HCT116 (cell line): Measurements from ENCODE around the gene SLC22A4. TPM values are rescaled to one million over a fixed set of nuclear protein-coding genes. Genes with fewer than 3 reads are reported as not detected.

Experiments
- ATAC-seq: fragments of 200-7000 bp; cut with Tn5 transposase; 2 replicates; pipeline ENCODE4 v1.9.1; 2020; ENCODE audit warnings: mild to moderate bottlenecking, moderate library complexity
- BruUV-seq: library from RNA; stranded (reverse); fragments of 400-500 nt; replicated peaks from 2 replicates; lab custom pipeline; 2021; lab: Mats Ljungman, UMichigan
- CTCF ChIA-PET: fragments of 300-600 bp; sonication (Branson Sonifier 250); formaldehyde crosslinking; loops from one replicate; lab custom pipeline; 2021; ENCODE audit warnings: antibody characterized with exemption; lab: Charles Lee
- POLR2A ChIA-PET: fragments of 300-600, 350-600 bp; sonication (Branson Sonifier 250); formaldehyde crosslinking; loops from one replicate; lab custom pipeline; 2021; ENCODE audit warnings: antibody characterized with exemption; lab: Charles Lee
- RAD21 ChIA-PET, 2 experiments: fragments of 300-600 bp; sonication (Branson Sonifier 250); formaldehyde crosslinking; loops; one replicate each; lab custom pipeline; 2023; ENCODE audit warnings: low total read pairs in 2 of 2; ENCODE audit not compliant: uncharacterized antibody in 2 of 2, unreplicated experiment in 2 of 2, low non-redundant PET in 1 of 2; lab: Charles Lee
- DNase-seq: peaks from one replicate; pipeline ENCODE4 v3.0.0-alpha.2; 2010; ENCODE audit warnings: low read depth, low spot score
- H2AFZ ChIP-seq: fragments of 200-600 bp; shearing (Covaris generic), sonication (generic); 2 replicates; pipeline ENCODE4 v1.6.1; 2017; ENCODE audit warnings: low read depth, mixed run types, mixed read lengths, antibody characterized with exemption, low read length; ENCODE audit not compliant: poor library complexity, severe bottlenecking
- H3K27ac ChIP-seq: 2 replicates; pipeline ENCODE4 v1.5.1; 2012; ENCODE audit warnings: low read depth, low read length
- H3K27me3 ChIP-seq: fragments of 200-600 bp; sonication (generic); 2 replicates; pipeline ENCODE4 v1.6.1; 2016; ENCODE audit warnings: mixed run types, low read length, mixed read lengths; ENCODE audit not compliant: insufficient read depth
- H3K36me3 ChIP-seq, 2 experiments: fragments of 200-500 bp in 1 of 2; fragments of 200-600 bp in 1 of 2; sonication (Bioruptor generic) in 1 of 2; sonication (generic) in 1 of 2; 2 replicates each; pipeline versions ENCODE4 v1.5.1 to v1.6.1; 2014 to 2016; ENCODE audit warnings: low read length in 2 of 2, inconsistent platforms in 1 of 2, mixed read lengths in 1 of 2, mixed run types in 1 of 2; ENCODE audit not compliant: insufficient read depth in 2 of 2, control insufficient read depth in 1 of 2
- H3K4me1 ChIP-seq, 2 experiments: fragments of 200-600 bp in 1 of 2; sonication (generic) in 1 of 2; 2 replicates each; pipeline versions ENCODE4 v1.5.1 to v1.6.1; 2012 to 2017; ENCODE audit warnings: low read length in 2 of 2, inconsistent platforms in 1 of 2, mild to moderate bottlenecking in 1 of 2, mixed read lengths in 1 of 2, mixed run types in 1 of 2, moderate library complexity in 1 of 2; ENCODE audit not compliant: insufficient read depth in 2 of 2, control insufficient read depth in 1 of 2
- H3K4me2 ChIP-seq: fragments of 200-600 bp; sonication (generic); 2 replicates; pipeline ENCODE4 v1.6.1; 2017; ENCODE audit warnings: mixed run types, low read length, mixed read lengths
- H3K4me3 ChIP-seq, 2 experiments: fragments of 200-600 bp in 1 of 2; sonication (generic) in 1 of 2; replicated peaks in 1 of 2; 2 replicates each; pipeline ENCODE4 v1.5.1; 2011 to 2016; ENCODE audit warnings: low read length in 2 of 2, control low read depth in 1 of 2, low read depth in 1 of 2, mild to moderate bottlenecking in 1 of 2, mixed read lengths in 1 of 2, mixed run types in 1 of 2
- H3K79me2 ChIP-seq: fragments of 200-600 bp; sonication (generic); 2 replicates; pipeline ENCODE4 v1.6.1; 2017; ENCODE audit warnings: mild to moderate bottlenecking, mixed run types, low read length, moderate library complexity, mixed read lengths; ENCODE audit not compliant: insufficient read depth
- H3K9ac ChIP-seq: fragments of 200-600 bp; sonication (generic); 2 replicates; pipeline ENCODE4 v1.6.1; 2016; ENCODE audit warnings: low read length, mixed read lengths
- H3K9me2 ChIP-seq: fragments of 200-600 bp; sonication (generic), shearing (Covaris generic); 2 replicates; pipeline ENCODE4 v1.6.1; 2017; ENCODE audit warnings: mixed run types, mild to moderate bottlenecking, moderate library complexity; ENCODE audit not compliant: insufficient read depth
- H3K9me3 ChIP-seq, 2 experiments: fragments of 200-500 bp in 1 of 2; fragments of 200-600 bp in 1 of 2; sonication (Bioruptor generic) in 1 of 2; sonication (generic) in 1 of 2; 2 replicates each; pipeline ENCODE4 v1.6.1; 2014 to 2017; ENCODE audit warnings: low read length in 2 of 2, mixed read lengths in 2 of 2, inconsistent platforms in 1 of 2, low read depth in 1 of 2, mild to moderate bottlenecking in 1 of 2, mixed run types in 1 of 2, moderate library complexity in 1 of 2; ENCODE audit not compliant: control insufficient read depth in 1 of 2, insufficient read depth in 1 of 2
- H4K20me1 ChIP-seq: fragments of 200-600 bp; sonication (generic), shearing (Covaris generic); 2 replicates; pipeline ENCODE4 v1.6.1; 2017; ENCODE audit warnings: mixed run types, mild to moderate bottlenecking, moderate library complexity; ENCODE audit not compliant: insufficient read depth
- CEBPB ChIP-seq: IDR thresholded peaks from 2 replicates; pipeline ENCODE4 v1.6.1; 2012; ENCODE audit warnings: low read depth
- EZH2 ChIP-seq: fragments of 200-600 bp; sonication (generic); IDR thresholded peaks from 2 replicates; pipeline ENCODE4 v1.6.1; 2017; ENCODE audit warnings: antibody characterized with exemption, mixed run types
- FOSL1 ChIP-seq: IDR thresholded peaks from 2 replicates; pipeline ENCODE4 v1.6.1; 2012; ENCODE audit warnings: low read depth
- JUND ChIP-seq: IDR thresholded peaks from 2 replicates; pipeline ENCODE4 v1.6.1; 2012
- POLR2A ChIP-seq: IDR thresholded peaks from 2 replicates; pipeline ENCODE4 v1.7.0; 2011; ENCODE audit warnings: borderline replicate concordance; ENCODE audit not compliant: insufficient read depth, insufficient read length; ENCODE audit errors: extremely low read depth
- POLR2AphosphoS5 ChIP-seq: IDR thresholded peaks from 2 replicates; pipeline ENCODE4 v1.6.1; 2011; ENCODE audit warnings: mild to moderate bottlenecking, low read depth, low read length, moderate library complexity
- SP1 ChIP-seq: IDR thresholded peaks from 2 replicates; pipeline ENCODE4 v1.6.1; 2012; ENCODE audit warnings: low read depth
- SRF ChIP-seq: IDR thresholded peaks from 2 replicates; pipeline ENCODE4 v1.6.1; 2012; ENCODE audit warnings: low read depth
- ZFX ChIP-seq: fragments of 450-650 bp; IDR thresholded peaks from 2 replicates; pipeline ENCODE4 v1.6.1; 2017
- ZNF274 ChIP-seq: fragments of 200-500 bp; sonication (Bioruptor generic); IDR thresholded peaks from 2 replicates; pipeline ENCODE4 v1.6.1; 2014; ENCODE audit warnings: mild to moderate bottlenecking, low read depth, low read length, inconsistent platforms
- intact Hi-C: fragments of 100-400 bp; cut with micrococcal nuclease; formaldehyde crosslinking; loops from 2 replicates; pipeline ENCODE4 v1.10.0; 2022
- total RNA-seq: library from RNA; stranded (reverse); gene quantifications from one replicate; pipeline ENCODE4 v1.2.1, GENCODE V29; 2021; ENCODE audit not compliant: unreplicated experiment
- TF ChIP-seq, protein P1 (sequence below): IDR thresholded peaks from 2 replicates; pipeline ENCODE4 v1.6.1; 2012
- TF ChIP-seq, protein P2 (sequence below): IDR thresholded peaks from 2 replicates; pipeline ENCODE4 v1.6.1; 2011; ENCODE audit warnings: mild to moderate bottlenecking, low read length, moderate library complexity; ENCODE audit not compliant: insufficient replicate concordance; ENCODE audit errors: extremely low read depth

SLC22A4 gene
- total RNA-seq, 1 experiment from 2014 or later = 0.59 TPM

- no peaks in the 10 kb centered on the region for H3K9me3 ChIP-seq
- H3K4me1 ChIP-seq = no peaks in the 10 kb centered on the region
- H2AFZ ChIP-seq = no peak overlapping the region
- H4K20me1 ChIP-seq = no peaks in the 10 kb centered on the region
- CTCF ChIA-PET = no interaction called here
- DNase-seq (no peak), ATAC-seq (no peak)
- H3K4me2 ChIP-seq = no peak overlapping the region
- TF ChIP-seq JUND = no peak
- TF ChIP-seq ZFX = no peak
- no peak overlapping the region for H3K27ac ChIP-seq
- no peak overlapping the region for H3K4me3 ChIP-seq
- H3K9ac ChIP-seq = no peak overlapping the region
- H3K27me3 ChIP-seq = no peaks in the 10 kb centered on the region
- H3K36me3 ChIP-seq = no peaks in the 10 kb centered on the region
- intact Hi-C loops = no loop called here
- BruUV-seq = no TSS peak
- H3K79me2 ChIP-seq = no peaks in the 10 kb centered on the region
- POLR2A ChIA-PET = no interaction called here
- RAD21 ChIA-PET = no interaction called here
- H3K9me2 ChIP-seq = no peaks in the 10 kb centered on the region
Measured at GRCh38 chr5:132354381-132355139, 60.4 kb downstream of the SLC22A4 start.

GRCh38 chr5:132355140-132355765, 61.1 kb downstream of the SLC22A4 start:
- CTCF ChIA-PET = no interaction called here
- no peak overlapping the region for H3K27ac ChIP-seq

More at GRCh38 chr5:132355140-132355765, 61.1 kb downstream of the SLC22A4 start:
- Histone ChIP-seq H3K79me2 (no peaks in the 10 kb centered on the region), H3K4me3 (no peak overlapping the region), H3K27me3 (no peaks in the 10 kb centered on the region), H2AFZ (no peak overlapping the region), H4K20me1 (no peaks in the 10 kb centered on the region), H3K9me2 (no peaks in the 10 kb centered on the region), H3K4me1 (no peaks in the 10 kb centered on the region), H3K4me2 (no peak overlapping the region), H3K36me3 (no peaks in the 10 kb centered on the region), H3K9ac (no peak overlapping the region), H3K9me3 (no peaks in the 10 kb centered on the region)
- POLR2A ChIA-PET = no interaction called here
- intact Hi-C loops = no loop called here
- DNase-seq (no peak), ATAC-seq (no peak)
- RAD21 ChIA-PET = no interaction called here
- no peak for TF ChIP-seq CEBPB
- TF ChIP-seq EZH2 = no peak
- TF ChIP-seq, protein P1, sequence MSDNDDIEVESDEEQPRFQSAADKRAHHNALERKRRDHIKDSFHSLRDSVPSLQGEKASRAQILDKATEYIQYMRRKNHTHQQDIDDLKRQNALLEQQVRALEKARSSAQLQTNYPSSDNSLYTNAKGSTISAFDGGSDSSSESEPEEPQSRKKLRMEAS = no peak
- no peak for TF ChIP-seq SRF
- no peak for TF ChIP-seq SP1
- TF ChIP-seq FOSL1 = no peak
- TF ChIP-seq ZNF274 = no peak
- TF ChIP-seq POLR2AphosphoS5 = no peak
- TF ChIP-seq, protein P2, sequence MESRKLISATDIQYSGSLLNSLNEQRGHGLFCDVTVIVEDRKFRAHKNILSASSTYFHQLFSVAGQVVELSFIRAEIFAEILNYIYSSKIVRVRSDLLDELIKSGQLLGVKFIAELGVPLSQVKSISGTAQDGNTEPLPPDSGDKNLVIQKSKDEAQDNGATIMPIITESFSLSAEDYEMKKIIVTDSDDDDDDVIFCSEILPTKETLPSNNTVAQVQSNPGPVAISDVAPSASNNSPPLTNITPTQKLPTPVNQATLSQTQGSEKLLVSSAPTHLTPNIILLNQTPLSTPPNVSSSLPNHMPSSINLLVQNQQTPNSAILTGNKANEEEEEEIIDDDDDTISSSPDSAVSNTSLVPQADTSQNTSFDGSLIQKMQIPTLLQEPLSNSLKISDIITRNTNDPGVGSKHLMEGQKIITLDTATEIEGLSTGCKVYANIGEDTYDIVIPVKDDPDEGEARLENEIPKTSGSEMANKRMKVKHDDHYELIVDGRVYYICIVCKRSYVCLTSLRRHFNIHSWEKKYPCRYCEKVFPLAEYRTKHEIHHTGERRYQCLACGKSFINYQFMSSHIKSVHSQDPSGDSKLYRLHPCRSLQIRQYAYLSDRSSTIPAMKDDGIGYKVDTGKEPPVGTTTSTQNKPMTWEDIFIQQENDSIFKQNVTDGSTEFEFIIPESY = no peak
- no peak for TF ChIP-seq POLR2A
- no TSS peak for BruUV-seq
